Measurements from ENCODE around the gene RIMBP2.

DNA sequence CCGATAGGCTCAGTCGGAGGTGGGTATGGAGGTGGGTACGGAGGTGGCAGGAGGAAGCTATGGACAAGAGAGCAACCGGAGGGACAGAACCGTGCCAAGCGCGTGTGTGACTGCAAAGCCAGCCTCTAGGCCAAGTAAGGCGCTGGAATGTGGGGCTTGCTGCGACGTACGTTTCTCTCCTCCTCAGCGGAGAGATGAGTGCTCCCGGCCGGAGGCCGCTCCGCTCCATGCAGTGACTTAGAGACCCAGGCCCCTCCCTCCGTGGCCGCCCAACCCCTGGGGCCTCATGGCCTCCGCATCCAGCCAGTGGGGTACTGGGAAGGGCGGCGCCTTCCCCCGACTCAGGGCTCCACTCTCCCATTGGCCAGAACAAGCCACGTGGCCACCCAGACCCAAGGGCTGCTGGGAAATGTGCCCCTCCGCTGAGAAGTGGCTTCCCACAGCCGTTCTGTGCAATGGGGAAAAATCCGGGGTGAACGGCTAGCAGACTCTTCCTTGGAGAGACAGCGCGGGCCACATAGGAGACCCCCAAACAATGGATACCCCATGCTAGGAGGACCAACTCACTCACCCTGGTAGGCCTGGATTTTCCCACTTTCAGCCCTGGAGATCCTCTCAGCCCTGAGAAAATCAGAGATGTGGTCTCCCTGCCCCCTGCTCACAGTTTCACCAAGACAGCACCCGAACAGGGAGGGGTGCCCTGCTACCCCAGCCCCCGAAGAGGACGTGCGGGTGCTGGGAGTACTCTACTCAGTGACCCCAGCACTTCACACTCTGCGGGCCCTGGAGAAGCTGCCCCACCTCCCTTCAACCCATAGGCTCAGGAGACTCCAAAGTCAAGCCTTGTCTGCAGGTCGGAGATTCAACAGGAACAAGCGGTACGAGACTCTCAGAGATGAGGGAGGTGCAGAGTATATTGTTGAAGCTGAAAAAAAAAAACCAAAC, 66.7 kb downstream of the RIMBP2 start:
- no peak for TF ChIP-seq POLR2AphosphoS5 (IDR thresholded peaks at IDR 0.05; ENCODE audit: low read depth)
- TF ChIP-seq, protein P1, sequence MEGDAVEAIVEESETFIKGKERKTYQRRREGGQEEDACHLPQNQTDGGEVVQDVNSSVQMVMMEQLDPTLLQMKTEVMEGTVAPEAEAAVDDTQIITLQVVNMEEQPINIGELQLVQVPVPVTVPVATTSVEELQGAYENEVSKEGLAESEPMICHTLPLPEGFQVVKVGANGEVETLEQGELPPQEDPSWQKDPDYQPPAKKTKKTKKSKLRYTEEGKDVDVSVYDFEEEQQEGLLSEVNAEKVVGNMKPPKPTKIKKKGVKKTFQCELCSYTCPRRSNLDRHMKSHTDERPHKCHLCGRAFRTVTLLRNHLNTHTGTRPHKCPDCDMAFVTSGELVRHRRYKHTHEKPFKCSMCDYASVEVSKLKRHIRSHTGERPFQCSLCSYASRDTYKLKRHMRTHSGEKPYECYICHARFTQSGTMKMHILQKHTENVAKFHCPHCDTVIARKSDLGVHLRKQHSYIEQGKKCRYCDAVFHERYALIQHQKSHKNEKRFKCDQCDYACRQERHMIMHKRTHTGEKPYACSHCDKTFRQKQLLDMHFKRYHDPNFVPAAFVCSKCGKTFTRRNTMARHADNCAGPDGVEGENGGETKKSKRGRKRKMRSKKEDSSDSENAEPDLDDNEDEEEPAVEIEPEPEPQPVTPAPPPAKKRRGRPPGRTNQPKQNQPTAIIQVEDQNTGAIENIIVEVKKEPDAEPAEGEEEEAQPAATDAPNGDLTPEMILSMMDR (IDR thresholded peaks at IDR 0.05; ENCODE audit: insufficient read depth, low read length) = no peak

Measured in HL-60 (cell line).